NCI-H526 treated with DMSO at 0.1 percent for 48 hours (cell line): ENCODE data around the gene LSAMP.

Experiments
- DNase-seq: peaks from one replicate; lab custom pipeline; 2025; lab: John Stamatoyannopoulos, UW

The LSAMP gene

GRCh38 chr3:116161575-116162525, 283.4 kb downstream of the LSAMP start:
- no peak for DNase-seq

GRCh38 chr3:116160594-116160993, 284.7 kb downstream of the LSAMP start:
- DNase-seq = no peak

- no peak for DNase-seq
Measured at GRCh38 chr3:116155841-116156240, 289.4 kb downstream of the LSAMP start.

- DNase-seq = no peak
Measured at GRCh38 chr3:116154389-116154788, 290.9 kb downstream of the LSAMP start.

- no peak for DNase-seq
Measured at GRCh38 chr3:116153174-116153573, 292.1 kb downstream of the LSAMP start.

GRCh38 chr3:116150655-116151167, 294.6 kb downstream of the LSAMP start:
- DNase-seq = no peak

GRCh38 chr3:116148881-116149851, 296.1 kb downstream of the LSAMP start:
- no peak for DNase-seq

GRCh38 chr3:116145613-116146012, 299.7 kb downstream of the LSAMP start:
- DNase-seq = no peak

GRCh38 chr3:116141724-116142123, 303.6 kb downstream of the LSAMP start:
- DNase-seq = no peak

- peak; percentile 12 for DNase-seq
Measured at GRCh38 chr3:116140100-116140689, 305.1 kb downstream of the LSAMP start.

- DNase-seq = no peak
Measured at GRCh38 chr3:116139641-116140040, 305.6 kb downstream of the LSAMP start.

GRCh38 chr3:116135457-116136085, 309.7 kb downstream of the LSAMP start:
- DNase-seq = no peak

- DNase-seq = no peak
Measured at GRCh38 chr3:116129187-116129946, 315.9 kb downstream of the LSAMP start.

GRCh38 chr3:116127464-116127863, 317.8 kb downstream of the LSAMP start:
- DNase-seq = no peak

GRCh38 chr3:116124166-116124565, 321.1 kb downstream of the LSAMP start:
- no peak for DNase-seq

- peak; percentile 45 for DNase-seq
Measured at GRCh38 chr3:116118475-116119169, 326.7 kb downstream of the LSAMP start.

- DNase-seq = no peak
Measured at GRCh38 chr3:116114586-116114985, 330.7 kb downstream of the LSAMP start.

- DNase-seq = no peak
Measured at GRCh38 chr3:116112696-116113095, 332.6 kb downstream of the LSAMP start.

- no peak for DNase-seq
Measured at GRCh38 chr3:116111765-116112164, 333.5 kb downstream of the LSAMP start.
